ENCODE measurements around the gene CAPZB. TPM values are rescaled to one million over a fixed set of nuclear protein-coding genes. Genes with fewer than 3 reads are reported as not detected.
"Not testable (repeated sequence)": the region's sequence is repeated elsewhere in the genome, so short reads cannot be mapped to it uniquely, and the experiment has no call there.

Gene CAPZB
- total RNA-seq, 1 donor from 2014 or later = 334 TPM

- DNase-seq = no peak
- H3K4me1 Mint-ChIP-seq = peaks cover 63% of the 10 kb centered on the region
- no peaks in the 10 kb centered on the region for H3K27me3 Mint-ChIP-seq
- no peaks in the 10 kb centered on the region for H3K36me3 Mint-ChIP-seq (ENCODE audit: low read depth)
- CTCF ChIA-PET = no interaction called here
- H3K4me3 Mint-ChIP-seq = no peak overlapping the region
- H3K9me3 Mint-ChIP-seq = no peaks in the 10 kb centered on the region
- ATAC-seq (ENCODE audit: low read depth) = no peak
- intact Hi-C loops (cut with micrococcal nuclease) = no loop called here
- TF ChIP-seq CTCF (IDR thresholded peaks at IDR 0.05) = no peak
- POLR2A ChIA-PET = interaction anchor here (0.7 to 2.5 kb wide), 2 partner anchors 21 to 88 kb away, joined by 5 to 26 read pairs; partner anchors contain the start of gene CAPZB
- no peak overlapping the region for H3K27ac Mint-ChIP-seq
Measured at GRCh38 chr1:19507516-19507915, 22.2 kb upstream of the CAPZB start.

- Mint-ChIP-seq H3K4me1 (peaks cover 48% of the 10 kb centered on the region), H3K4me3 (peak overlapping the region; percentile 62), H3K9me3 (no peaks in the 10 kb centered on the region), H3K27me3 (no peaks in the 10 kb centered on the region), H3K36me3 (ENCODE audit: low read depth) (no peaks in the 10 kb centered on the region), H3K27ac (peak overlapping the region; percentile 14)
- ChIA-PET POLR2A (interaction anchor here (0.7 to 2.5 kb wide), 5 partner anchors 19 to 115 kb away, joined by 3 to 26 read pairs (median 5); partner anchors contain the start of gene CAPZB), CTCF (interaction anchor here (1.0 kb wide), 1 partner anchor 91 kb away, joined by 4 read pairs; a partner anchor contains a TSS)
- TF ChIP-seq CTCF (IDR thresholded peaks at IDR 0.05) = no peak
- ATAC-seq (ENCODE audit: low read depth) (peak; percentile 81), DNase-seq (no peak)
- intact Hi-C loops (cut with micrococcal nuclease) = loop anchor here (2.0 kb wide), 1 partner anchor 19 kb away; no protein-coding TSS in a partner anchor
Measured at GRCh38 chr1:19505693-19506457, 20.5 kb upstream of the CAPZB start.

- no peak for TF ChIP-seq CTCF (IDR thresholded peaks at IDR 0.05)
- intact Hi-C loops (cut with micrococcal nuclease) = loop anchor here (2.0 kb wide), 1 partner anchor 18 kb away; no protein-coding TSS in a partner anchor
- ATAC-seq (ENCODE audit: low read depth) (no peak), DNase-seq (no peak)
- Mint-ChIP-seq H3K9me3 (no peaks in the 10 kb centered on the region), H3K27ac (peak overlapping the region; percentile 30), H3K4me3 (peak overlapping the region; percentile 62), H3K27me3 (no peaks in the 10 kb centered on the region), H3K36me3 (ENCODE audit: low read depth) (no peaks in the 10 kb centered on the region), H3K4me1 (peaks cover 43% of the 10 kb centered on the region)
- CTCF ChIA-PET = interaction anchor here (1.0 kb wide), 1 partner anchor 92 kb away, joined by 4 read pairs; a partner anchor contains a TSS
- POLR2A ChIA-PET = interaction anchor here (0.7 to 2.5 kb wide), 5 partner anchors 18 to 114 kb away, joined by 3 to 26 read pairs (median 5); partner anchors contain the start of gene CAPZB
Measured at GRCh38 chr1:19504796-19505692, 19.7 kb upstream of the CAPZB start.

GRCh38 chr1:19502284-19502683, 16.9 kb upstream of the CAPZB start:
- H3K9me3 Mint-ChIP-seq; H3K27ac Mint-ChIP-seq; intact Hi-C loops (cut with micrococcal nuclease); H3K36me3 Mint-ChIP-seq (ENCODE audit: low read depth); ATAC-seq (ENCODE audit: low read depth); DNase-seq; H3K27me3 Mint-ChIP-seq; H3K4me3 Mint-ChIP-seq; CTCF ChIA-PET: not testable (repeated sequence)
- peaks cover 25% of the 10 kb centered on the region for H3K4me1 Mint-ChIP-seq
- POLR2A ChIA-PET = interaction anchor here (1.1 kb wide), 1 partner anchor 16 kb away, joined by 3 read pairs; no protein-coding TSS in a partner anchor

- H3K9me3 Mint-ChIP-seq; DNase-seq; intact Hi-C loops (cut with micrococcal nuclease); ATAC-seq (ENCODE audit: low read depth); POLR2A ChIA-PET; H3K4me3 Mint-ChIP-seq; CTCF ChIA-PET; H3K4me1 Mint-ChIP-seq; H3K36me3 Mint-ChIP-seq (ENCODE audit: low read depth); H3K27me3 Mint-ChIP-seq; H3K27ac Mint-ChIP-seq: not testable (repeated sequence)
Measured at GRCh38 chr1:19499887-19500286, 14.5 kb upstream of the CAPZB start.

GRCh38 chr1:19497443-19497842, 12.1 kb upstream of the CAPZB start:
- H3K4me3 Mint-ChIP-seq; POLR2A ChIA-PET; H3K9me3 Mint-ChIP-seq; H3K36me3 Mint-ChIP-seq (ENCODE audit: low read depth); CTCF ChIA-PET; intact Hi-C loops (cut with micrococcal nuclease); DNase-seq; H3K27ac Mint-ChIP-seq; H3K27me3 Mint-ChIP-seq; H3K4me1 Mint-ChIP-seq; ATAC-seq (ENCODE audit: low read depth): not testable (repeated sequence)
